HepG2 (cell line): ENCODE measurements around the gene HADHA. TPM values are rescaled to one million over a fixed set of nuclear protein-coding genes. Genes with fewer than 3 reads are reported as not detected.

Experiments
- ARNTL ChIP-seq: sonication (generic); formaldehyde crosslinking; IDR thresholded peaks from 2 replicates; pipeline ENCODE4 v1.4.0; 2020; ENCODE audit warnings: mild to moderate bottlenecking, missing genetic modification reagents
- CAMTA2 ChIP-seq: sonication (generic); formaldehyde crosslinking; IDR thresholded peaks from 2 replicates; pipeline ENCODE4 v1.4.0; 2020; ENCODE audit warnings: mild to moderate bottlenecking, missing genetic modification reagents, borderline replicate concordance
- GATAD2A ChIP-seq: IDR thresholded peaks from 2 replicates; pipeline ENCODE4 v1.6.1; 2016
- NFIC ChIP-seq: IDR thresholded peaks from 2 replicates; pipeline ENCODE4 v1.6.1; 2012; ENCODE audit warnings: mild to moderate bottlenecking, low read length, inconsistent platforms
- PTBP1 ChIP-seq: fragments of 200-400 bp; formaldehyde crosslinking; IDR thresholded peaks from 2 replicates; pipeline ENCODE4 v1.6.1; 2018; ENCODE audit warnings: low read length, low read depth; ENCODE audit not compliant: poor library complexity, severe bottlenecking
- SP4 ChIP-seq: sonication (generic); formaldehyde crosslinking; IDR thresholded peaks from 2 replicates; pipeline ENCODE4 v1.8.1; 2023; ENCODE audit warnings: mild to moderate bottlenecking, missing genetic modification reagents
- SRSF9 ChIP-seq: fragments of 200-400 bp; formaldehyde crosslinking; IDR thresholded peaks from 2 replicates; pipeline ENCODE4 v1.6.1; 2018; ENCODE audit warnings: borderline replicate concordance, mild to moderate bottlenecking, low read depth, low read length; ENCODE audit not compliant: insufficient read depth, poor library complexity, severe bottlenecking
- TBP ChIP-seq: sonication (generic); formaldehyde crosslinking; IDR thresholded peaks from 2 replicates; pipeline ENCODE4 v1.5.0; 2020; ENCODE audit warnings: missing genetic modification reagents
- ZNF224 ChIP-seq: sonication (generic); formaldehyde crosslinking; IDR thresholded peaks from 2 replicates; pipeline ENCODE4 v1.5.0; 2020; ENCODE audit warnings: mild to moderate bottlenecking, missing genetic modification reagents
- ZNF253 ChIP-seq: sonication (generic); formaldehyde crosslinking; IDR thresholded peaks from 2 replicates; pipeline ENCODE4 v1.8.0; 2022; ENCODE audit warnings: mild to moderate bottlenecking, missing genetic modification reagents, borderline replicate concordance
- ZNF280D ChIP-seq: sonication (generic); formaldehyde crosslinking; IDR thresholded peaks from 2 replicates; pipeline ENCODE4 v1.5.1; 2020; ENCODE audit warnings: mild to moderate bottlenecking, missing genetic modification reagents
- ZNF569 ChIP-seq: sonication (generic); formaldehyde crosslinking; IDR thresholded peaks from 2 replicates; pipeline ENCODE4 v1.5.0; 2020; ENCODE audit warnings: mild to moderate bottlenecking, missing genetic modification reagents, moderate library complexity, borderline replicate concordance
- ZNF615 ChIP-seq: sonication (generic); formaldehyde crosslinking; IDR thresholded peaks from 2 replicates; pipeline ENCODE4 v1.5.0; 2020; ENCODE audit warnings: mild to moderate bottlenecking, missing genetic modification reagents, borderline replicate concordance
- ZNF629 ChIP-seq: sonication (generic); formaldehyde crosslinking; conservative IDR thresholded peaks from 2 replicates; pipeline ENCODE4 v1.5.0; 2020; ENCODE audit warnings: missing genetic modification reagents
- ZNF710 ChIP-seq: sonication (generic); formaldehyde crosslinking; IDR thresholded peaks from 2 replicates; pipeline ENCODE4 v1.5.0; 2020; ENCODE audit warnings: mild to moderate bottlenecking, missing genetic modification reagents, borderline replicate concordance
- polyA plus RNA-seq, 8 experiments: library from polyadenylated mRNA; depleted of rRNA in 3 of 8; stranded (reverse) in 7 of 8; unstranded in 1 of 8; fragments of >200 nt; fragmentation: Illumina TruSeq in 4 of 8; extraction: Trizol in 4 of 8; gene quantifications; 2 replicates each; pipeline versions ENCODE4 v1.2.1 to v1.2.3, GENCODE V29; 2011 to 2016; ENCODE audit warnings: low read depth in 4 of 8, missing spikeins in 1 of 8, mixed read lengths in 1 of 8; ENCODE audit not compliant: insufficient read depth in 1 of 8
- total RNA-seq, 5 experiments: library from RNA; depleted of rRNA; stranded (reverse); fragments of >200 nt; fragmentation: Illumina TruSeq; extraction: Trizol; gene quantifications; 2 replicates each; pipeline ENCODE4 v1.2.3, GENCODE V29; 2016; ENCODE audit warnings: low read depth in 1 of 5
- TF ChIP-seq, protein P1 (sequence below): sonication (generic); formaldehyde crosslinking; IDR thresholded peaks from 2 replicates; pipeline ENCODE4 v1.5.1; 2020; ENCODE audit warnings: mild to moderate bottlenecking, missing genetic modification reagents, borderline replicate concordance

The HADHA gene
- total and polyA plus RNA-seq, 2 of the 13 experiments (the other 11 are each of a cell fraction or from before 2014, with no cell fraction given): 102 to 270 TPM

GRCh38 chr2:26244309-26245230, at the start of gene HADHA, which contains the start of gene HADHB (continued):
- TF ChIP-seq ZNF569 (CRISPR knock-in tag) (peak; percentile 57; the same call in 1 of the 2 replicates), ZNF629 (peak; percentile 57), ZNF253 (CRISPR knock-in tag) (0 out of 2 replicates have a peak, but pooled peaks have one; percentile 9), TBP (no peak), ZNF224 (CRISPR knock-in tag) (0 out of 2 replicates have a peak, but pooled peaks have one; percentile 15), CAMTA2 (CRISPR knock-in tag) (no peak), ARNTL (CRISPR knock-in tag) (no peak; the same call in 1 of the 2 replicates), ZNF280D (CRISPR knock-in tag) (peak; percentile 44; the same call in 1 of the 2 replicates), PTBP1 (no peak), GATAD2A (CRISPR knock-in tag) (peak; percentile 45; the same call in 1 of the 2 replicates), NFIC (0 out of 2 replicates have a peak, but pooled peaks have one; percentile 64), SP4 (CRISPR knock-in tag) (peak; percentile 91), ZNF710 (CRISPR knock-in tag) (peak; percentile 70; the same call in 1 of the 2 replicates), SRSF9 (no peak), ZNF615 (CRISPR knock-in tag) (0 out of 2 replicates have a peak, but pooled peaks have one; percentile 40)
- TF ChIP-seq, protein P1, sequence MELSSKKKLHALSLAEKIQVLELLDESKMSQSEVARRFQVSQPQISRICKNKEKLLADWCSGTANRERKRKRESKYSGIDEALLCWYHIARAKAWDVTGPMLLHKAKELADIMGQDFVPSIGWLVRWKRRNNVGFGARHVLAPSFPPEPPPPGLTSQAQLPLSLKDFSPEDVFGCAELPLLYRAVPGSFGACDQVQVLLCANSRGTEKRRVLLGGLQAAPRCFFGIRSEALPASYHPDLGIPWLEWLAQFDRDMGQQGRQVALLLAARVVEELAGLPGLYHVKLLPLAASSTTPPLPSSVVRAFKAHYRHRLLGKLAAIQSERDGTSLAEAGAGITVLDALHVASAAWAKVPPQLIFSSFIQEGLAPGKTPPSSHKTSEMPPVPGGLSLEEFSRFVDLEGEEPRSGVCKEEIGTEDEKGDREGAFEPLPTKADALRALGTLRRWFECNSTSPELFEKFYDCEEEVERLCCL (CRISPR knock-in tag): peak; percentile 90; the same call in 1 of the 2 replicates
